Stomach (tissue), 9 donors: Measurements from ENCODE around the gene SLC35B2. TPM values are rescaled to one million over a fixed set of nuclear protein-coding genes. Genes with fewer than 3 reads are reported as not detected.

Experiments used
- DNase-seq, 2 donors: peaks; one replicate each; pipeline versions ENCODE4 v3.0.0 to v3.0.0-alpha.2; 2013 to 2019
- H3K27ac ChIP-seq, 5 donors: fragments of 200-600 bp in 4 of 5; sonication (generic) in 4 of 5; one replicate each; pipeline ENCODE4 v1.5.1; 2013 to 2019; ENCODE audit warnings: mild to moderate bottlenecking in 1 of 5, moderate library complexity in 1 of 5
- H3K27me3 ChIP-seq, 3 donors: fragments of 200-600 bp; sonication (generic); one replicate each; pipeline ENCODE4 v1.5.1; 2017 to 2019; ENCODE audit warnings: mixed run types in 1 of 3
- H3K36me3 ChIP-seq, 4 donors: fragments of 200-600 bp; sonication (generic); 1 replicate in 3 of 4; 2 replicates in 1 of 4; pipeline ENCODE4 v1.5.1; 2016 to 2019
- H3K4me1 ChIP-seq, 4 donors: fragments of 200-600 bp; sonication (generic); one replicate each; pipeline ENCODE4 v1.5.1; 2016 to 2019
- H3K4me3 ChIP-seq, 4 donors: fragments of 200-600 bp; sonication (generic) in 3 of 4; one replicate each; pipeline ENCODE4 v1.5.1; 2016 to 2019; ENCODE audit warnings: mild to moderate bottlenecking in 1 of 4
- H3K9me3 ChIP-seq, 4 donors: fragments of 200-600 bp; sonication (generic); one replicate each; pipeline ENCODE4 v1.5.1; 2016 to 2019
- EP300 ChIP-seq: sonication (generic); formaldehyde crosslinking; IDR thresholded peaks from one replicate; pipeline ENCODE4 v1.6.1; 2017; ENCODE audit warnings: antibody characterized with exemption
- POLR2A ChIP-seq, 4 donors: fragments of 450-650 bp; IDR thresholded peaks; one replicate each; pipeline ENCODE4 v1.6.1; 2016; ENCODE audit warnings: antibody characterized with exemption in 4 of 4, control low read depth in 2 of 4, mild to moderate bottlenecking in 1 of 4, moderate library complexity in 1 of 4
- POLR2AphosphoS5 ChIP-seq, 3 donors: sonication (generic); formaldehyde crosslinking; IDR thresholded peaks; one replicate each; pipeline ENCODE4 v1.6.1; 2016; ENCODE audit warnings: antibody characterized with exemption in 3 of 3
- WGBS, 5 donors: extraction: QIAGEN DNeasy Blood & Tissue Kit in 3 of 5; methylation state at CpG; one replicate each; pipeline versions ENCODE4 v1.1.5 to v1.1.7; 2013 to 2018; 5-methylcytosine and 5-hydroxymethylcytosine counted together
- intact Hi-C: fragments of 100-400 bp; cut with DNase I; formaldehyde crosslinking; loops from one replicate; pipeline ENCODE4 v1.15.1; 2023; ENCODE audit warnings: low total_unique reads
- polyA plus RNA-seq, 3 donors: library from polyadenylated mRNA; stranded (reverse); fragments of 200-250 nt; gene quantifications; one replicate each; pipeline ENCODE4 v1.2.3, GENCODE V29; 2013
- total RNA-seq, 5 donors: library from RNA; depleted of rRNA; stranded (reverse); fragments of >200 nt; gene quantifications; one replicate each; pipeline versions ENCODE4 v1.1.0 to v1.2.3, GENCODE V29; 2014 to 2016
- TF ChIP-seq, protein P1 (sequence below), 7 experiments: fragments of 450-650 bp in 4 of 7; fragments of 200-600 bp in 3 of 7; sonication (generic) in 3 of 7; IDR thresholded peaks; one replicate each; pipeline ENCODE4 v1.5.1; 2016 to 2019; ENCODE audit warnings: antibody characterized with exemption in 7 of 7, control low read depth in 2 of 7, mild to moderate bottlenecking in 1 of 7
- donor health status: healthy with polysubstance abuse.
- donor health status: Bipolar disorder and iron deficiency.
- donor health status: healthy.

SLC35B2 gene
- total and polyA plus RNA-seq, 8 donors, result 1.4 to 60.1 (median 16.9) TPM

DNA sequence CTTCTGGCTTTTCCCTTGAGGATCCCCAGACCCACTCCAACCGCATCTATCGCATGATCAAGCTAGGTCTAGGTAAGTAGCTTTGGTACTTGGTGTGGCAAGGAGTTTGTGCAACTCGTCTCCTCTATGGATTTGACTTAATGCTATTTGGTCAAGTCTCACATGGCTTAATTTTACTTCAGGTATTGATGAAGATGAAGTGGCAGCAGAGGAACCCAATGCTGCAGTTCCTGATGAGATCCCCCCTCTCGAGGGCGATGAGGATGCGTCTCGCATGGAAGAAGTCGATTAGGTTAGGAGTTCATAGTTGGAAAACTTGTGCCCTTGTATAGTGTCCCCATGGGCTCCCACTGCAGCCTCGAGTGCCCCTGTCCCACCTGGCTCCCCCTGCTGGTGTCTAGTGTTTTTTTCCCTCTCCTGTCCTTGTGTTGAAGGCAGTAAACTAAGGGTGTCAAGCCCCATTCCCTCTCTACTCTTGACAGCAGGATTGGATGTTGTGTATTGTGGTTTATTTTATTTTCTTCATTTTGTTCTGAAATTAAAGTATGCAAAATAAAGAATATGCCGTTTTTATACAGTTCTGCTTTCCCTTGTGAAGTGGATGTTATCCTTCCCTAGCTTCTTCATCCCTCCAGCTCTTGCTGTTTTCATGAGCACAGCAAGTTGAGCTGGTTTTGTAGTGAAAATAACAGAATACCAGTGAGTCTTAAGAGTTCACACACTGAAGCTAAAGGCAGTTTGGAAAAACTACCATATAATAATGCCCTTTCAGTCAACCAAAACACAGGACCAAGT lies 3.8 kb downstream of the SLC35B2 start:
- WGBS, 5 donors, result 55 to 62% (median 60%) methylated on average over 10 of the region's 10 CpGs
- peaks cover 50 to 91% (median 78%) of the 10 kb centered on the region in 4 donors for H3K4me1 ChIP-seq
- H3K4me3 ChIP-seq, result no peak overlapping the region
- H3K9me3 ChIP-seq, result no peaks in the 10 kb centered on the region
- H3K27ac ChIP-seq, result no peak overlapping the region
- H3K27me3 ChIP-seq, result no peaks in the 10 kb centered on the region
- no peak for TF ChIP-seq POLR2A (IDR thresholded peaks at IDR 0.05)
- TF ChIP-seq, protein P1, sequence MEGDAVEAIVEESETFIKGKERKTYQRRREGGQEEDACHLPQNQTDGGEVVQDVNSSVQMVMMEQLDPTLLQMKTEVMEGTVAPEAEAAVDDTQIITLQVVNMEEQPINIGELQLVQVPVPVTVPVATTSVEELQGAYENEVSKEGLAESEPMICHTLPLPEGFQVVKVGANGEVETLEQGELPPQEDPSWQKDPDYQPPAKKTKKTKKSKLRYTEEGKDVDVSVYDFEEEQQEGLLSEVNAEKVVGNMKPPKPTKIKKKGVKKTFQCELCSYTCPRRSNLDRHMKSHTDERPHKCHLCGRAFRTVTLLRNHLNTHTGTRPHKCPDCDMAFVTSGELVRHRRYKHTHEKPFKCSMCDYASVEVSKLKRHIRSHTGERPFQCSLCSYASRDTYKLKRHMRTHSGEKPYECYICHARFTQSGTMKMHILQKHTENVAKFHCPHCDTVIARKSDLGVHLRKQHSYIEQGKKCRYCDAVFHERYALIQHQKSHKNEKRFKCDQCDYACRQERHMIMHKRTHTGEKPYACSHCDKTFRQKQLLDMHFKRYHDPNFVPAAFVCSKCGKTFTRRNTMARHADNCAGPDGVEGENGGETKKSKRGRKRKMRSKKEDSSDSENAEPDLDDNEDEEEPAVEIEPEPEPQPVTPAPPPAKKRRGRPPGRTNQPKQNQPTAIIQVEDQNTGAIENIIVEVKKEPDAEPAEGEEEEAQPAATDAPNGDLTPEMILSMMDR (IDR thresholded peaks at IDR 0.05), result peak in 4 of 7 experiments; percentile 8 to 39 (median 29)
- intact Hi-C loops, result no loop called here
- H3K36me3 ChIP-seq, result peaks cover 70 to 77% (median 73%) of the 10 kb centered on the region in 4 donors
- peak; percentile 59 to 66 for DNase-seq

DNA sequence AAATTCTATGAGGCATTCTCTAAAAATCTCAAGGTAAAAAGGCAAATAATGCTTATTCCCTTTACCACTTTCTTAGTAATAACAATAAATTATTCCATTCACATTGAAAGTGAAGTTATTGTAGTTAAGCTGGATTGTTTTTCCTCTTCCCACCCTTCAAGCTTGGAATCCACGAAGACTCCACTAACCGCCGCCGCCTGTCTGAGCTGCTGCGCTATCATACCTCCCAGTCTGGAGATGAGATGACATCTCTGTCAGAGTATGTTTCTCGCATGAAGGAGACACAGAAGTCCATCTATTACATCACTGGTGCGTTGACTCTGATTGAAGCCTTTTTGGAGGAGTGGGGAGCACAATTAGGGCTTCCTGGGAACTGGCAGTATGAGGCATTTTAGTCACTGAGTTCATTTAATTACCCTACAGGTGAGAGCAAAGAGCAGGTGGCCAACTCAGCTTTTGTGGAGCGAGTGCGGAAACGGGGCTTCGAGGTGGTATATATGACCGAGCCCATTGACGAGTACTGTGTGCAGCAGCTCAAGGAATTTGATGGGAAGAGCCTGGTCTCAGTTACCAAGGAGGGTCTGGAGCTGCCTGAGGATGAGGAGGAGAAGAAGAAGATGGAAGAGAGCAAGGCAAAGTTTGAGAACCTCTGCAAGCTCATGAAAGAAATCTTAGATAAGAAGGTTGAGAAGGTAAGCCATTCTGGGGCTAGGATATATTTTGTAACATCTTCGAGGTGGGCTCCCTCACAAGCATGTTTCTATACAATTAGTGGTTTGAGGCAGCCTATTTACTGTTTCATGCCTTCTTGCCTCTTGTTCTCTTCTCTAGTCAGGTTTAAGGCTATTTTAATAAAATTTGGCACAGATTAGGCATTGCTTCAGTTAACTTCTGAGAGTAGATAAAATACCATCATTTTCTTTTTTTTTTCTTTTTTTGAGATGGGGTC lies 5.5 kb downstream of the SLC35B2 start:
- intact Hi-C loops, result no loop called here
- Histone ChIP-seq H3K27ac (no peak overlapping the region), H3K9me3 (no peaks in the 10 kb centered on the region), H3K36me3 (peaks cover 66 to 75% (median 72%) of the 10 kb centered on the region in 4 donors), H3K4me1 (peaks cover 48 to 89% (median 73%) of the 10 kb centered on the region in 4 donors), H3K27me3 (no peaks in the 10 kb centered on the region), H3K4me3 (no peak overlapping the region)
- TF ChIP-seq POLR2AphosphoS5 (IDR thresholded peaks at IDR 0.05), result no peak
- TF ChIP-seq EP300, result no peak
- TF ChIP-seq, protein P1 (IDR thresholded peaks at IDR 0.05), result no peak
- TF ChIP-seq POLR2A (IDR thresholded peaks at IDR 0.05), result no peak
- no peak for DNase-seq
- 85 to 89% (median 87%) methylated on average over 14 of the region's 14 CpGs for WGBS, 5 donors

DNA sequence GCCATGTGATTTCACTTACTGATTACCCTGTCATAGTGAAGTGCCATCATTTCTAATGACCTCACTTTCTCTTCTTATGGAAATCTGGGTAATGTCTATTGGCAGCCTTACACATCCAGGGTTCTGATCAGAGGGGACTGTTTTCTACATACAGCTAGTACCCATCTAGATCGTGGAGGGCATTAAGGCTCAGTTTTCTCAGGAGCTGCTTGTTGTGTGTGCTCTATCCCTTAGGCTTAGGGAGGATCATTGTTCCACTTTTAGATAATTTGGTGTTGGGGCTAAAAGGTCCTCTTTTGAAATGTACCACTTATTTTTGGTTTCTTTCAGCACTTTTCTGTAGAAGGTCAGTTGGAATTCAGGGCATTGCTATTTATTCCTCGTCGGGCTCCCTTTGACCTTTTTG lies 6.6 kb downstream of the SLC35B2 start:
- intact Hi-C loops, result no loop called here
- WGBS, 5 donors, result 55 to 68% (median 63%) methylated on average over 3 of the region's 3 CpGs
- TF ChIP-seq, protein P1 (IDR thresholded peaks at IDR 0.05), result no peak
- TF ChIP-seq EP300 (no peak), POLR2AphosphoS5 (IDR thresholded peaks at IDR 0.05) (no peak), POLR2A (IDR thresholded peaks at IDR 0.05) (no peak)
- peak overlapping the region in 2 of 5 donors; percentile 25 to 29 for H3K27ac ChIP-seq
- H3K4me1 ChIP-seq, result peaks cover 40 to 82% (median 66%) of the 10 kb centered on the region in 4 donors
- H3K27me3 ChIP-seq, result no peaks in the 10 kb centered on the region
- H3K36me3 ChIP-seq, result peaks cover 66 to 73% (median 71%) of the 10 kb centered on the region in 4 donors
- DNase-seq, result no peak
- no peaks in the 10 kb centered on the region for H3K9me3 ChIP-seq
- H3K4me3 ChIP-seq, result peak overlapping the region in 2 of 4 donors; percentile 9 to 10

DNA sequence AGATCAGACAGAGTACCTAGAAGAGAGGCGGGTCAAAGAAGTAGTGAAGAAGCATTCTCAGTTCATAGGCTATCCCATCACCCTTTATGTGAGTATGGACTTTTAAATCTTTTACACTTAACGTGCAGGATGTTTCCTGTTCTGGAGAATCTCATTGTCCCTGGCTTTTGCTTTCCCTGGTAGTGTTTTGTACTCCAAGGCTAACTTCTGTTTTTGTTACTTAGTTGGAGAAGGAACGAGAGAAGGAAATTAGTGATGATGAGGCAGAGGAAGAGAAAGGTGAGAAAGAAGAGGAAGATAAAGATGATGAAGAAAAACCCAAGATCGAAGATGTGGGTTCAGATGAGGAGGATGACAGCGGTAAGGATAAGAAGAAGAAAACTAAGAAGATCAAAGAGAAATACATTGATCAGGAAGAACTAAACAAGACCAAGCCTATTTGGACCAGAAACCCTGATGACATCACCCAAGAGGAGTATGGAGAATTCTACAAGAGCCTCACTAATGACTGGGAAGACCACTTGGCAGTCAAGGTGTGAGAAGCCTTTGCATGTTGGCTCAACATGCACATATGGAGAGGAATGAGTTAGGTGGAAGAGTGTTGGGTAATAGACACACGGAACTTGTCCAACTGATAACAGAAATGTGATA lies 7.1 kb downstream of the SLC35B2 start:
- intact Hi-C loops, result no loop called here
- no peak for TF ChIP-seq POLR2AphosphoS5 (IDR thresholded peaks at IDR 0.05)
- TF ChIP-seq POLR2A (IDR thresholded peaks at IDR 0.05), result no peak
- TF ChIP-seq, protein P1 (IDR thresholded peaks at IDR 0.05), result no peak
- TF ChIP-seq EP300, result no peak
- peak overlapping the region in 2 of 4 donors; percentile 9 to 70 for H3K4me3 ChIP-seq
- no peaks in the 10 kb centered on the region for H3K9me3 ChIP-seq
- no peaks in the 10 kb centered on the region for H3K27me3 ChIP-seq
- H3K36me3 ChIP-seq, result peaks cover 64 to 68% (median 67%) of the 10 kb centered on the region in 4 donors
- peaks cover 43 to 82% (median 66%) of the 10 kb centered on the region in 4 donors for H3K4me1 ChIP-seq
- peak overlapping the region in 2 of 5 donors; percentile 25 to 29 for H3K27ac ChIP-seq
- 54 to 68% (median 60%) methylated on average over 6 of the region's 6 CpGs for WGBS, 5 donors
- no peak for DNase-seq
